HepG2 (cell line): ENCODE measurements around the gene ZFP1. TPM values are rescaled to one million over a fixed set of nuclear protein-coding genes. Genes with fewer than 3 reads are reported as not detected.

Experiments used
- ESRRA ChIP-seq: sonication (generic); formaldehyde crosslinking; IDR thresholded peaks from 2 replicates; pipeline ENCODE4 v1.5.1; 2020; ENCODE audit warnings: mild to moderate bottlenecking, low read depth, missing genetic modification reagents
- KMT2A ChIP-seq: sonication (generic); formaldehyde crosslinking; IDR thresholded peaks from 2 replicates; pipeline ENCODE4 v1.4.0; 2020; ENCODE audit warnings: missing genetic modification reagents
- NFKBIZ ChIP-seq: IDR thresholded peaks from 2 replicates; pipeline ENCODE4 v1.6.1; 2018; ENCODE audit warnings: missing genetic modification reagents, missing compliant biosample characterization
- NR2F2 ChIP-seq: IDR thresholded peaks from 2 replicates; pipeline ENCODE4 v1.6.1; 2012; ENCODE audit warnings: low read depth, inconsistent platforms, borderline replicate concordance
- POLR2A ChIP-seq, 2 experiments: IDR thresholded peaks; 2 replicates each; pipeline ENCODE4 v1.6.1; 2011; ENCODE audit warnings: low read depth in 2 of 2, low read length in 2 of 2, mild to moderate bottlenecking in 1 of 2, moderate library complexity in 1 of 2; ENCODE audit not compliant: insufficient read depth in 1 of 2
- U2AF1 ChIP-seq: fragments of 200-400 bp; formaldehyde crosslinking; optimal IDR thresholded peaks from 2 replicates; pipeline ENCODE3; 2017; ENCODE audit warnings: mild to moderate bottlenecking, low read depth, low read length
- ZNF564 ChIP-seq: sonication (generic); formaldehyde crosslinking; IDR thresholded peaks from 2 replicates; pipeline ENCODE4 v1.8.1; 2023; ENCODE audit warnings: mild to moderate bottlenecking, missing genetic modification reagents
- ZNF569 ChIP-seq: sonication (generic); formaldehyde crosslinking; IDR thresholded peaks from 2 replicates; pipeline ENCODE4 v1.5.0; 2020; ENCODE audit warnings: mild to moderate bottlenecking, missing genetic modification reagents, moderate library complexity, borderline replicate concordance
- ZNF570 ChIP-seq: sonication (generic); formaldehyde crosslinking; IDR thresholded peaks from 2 replicates; pipeline ENCODE4 v1.4.0; 2020; ENCODE audit warnings: mild to moderate bottlenecking, missing genetic modification reagents, borderline replicate concordance
- ZNF720 ChIP-seq: sonication (generic); formaldehyde crosslinking; IDR thresholded peaks from 2 replicates; pipeline ENCODE4 v1.4.0; 2020; ENCODE audit warnings: missing genetic modification reagents
- ZSCAN29 ChIP-seq: sonication (generic); formaldehyde crosslinking; conservative IDR thresholded peaks from 2 replicates; pipeline ENCODE4 v1.4.0; 2020; ENCODE audit warnings: mild to moderate bottlenecking, missing genetic modification reagents
- polyA plus RNA-seq, 8 experiments: library from polyadenylated mRNA; depleted of rRNA in 3 of 8; stranded (reverse) in 7 of 8; unstranded in 1 of 8; fragments of >200 nt; fragmentation: Illumina TruSeq in 4 of 8; extraction: Trizol in 4 of 8; gene quantifications; 2 replicates each; pipeline versions ENCODE4 v1.2.1 to v1.2.3, GENCODE V29; 2011 to 2016; ENCODE audit warnings: low read depth in 4 of 8, missing spikeins in 1 of 8, mixed read lengths in 1 of 8; ENCODE audit not compliant: insufficient read depth in 1 of 8
- total RNA-seq, 5 experiments: library from RNA; depleted of rRNA; stranded (reverse); fragments of >200 nt; fragmentation: Illumina TruSeq; extraction: Trizol; gene quantifications; 2 replicates each; pipeline ENCODE4 v1.2.3, GENCODE V29; 2016; ENCODE audit warnings: low read depth in 1 of 5
- TF ChIP-seq, protein P1 (sequence below): sonication (generic); formaldehyde crosslinking; IDR thresholded peaks from 2 replicates; pipeline ENCODE4 v1.5.1; 2020; ENCODE audit warnings: mild to moderate bottlenecking, missing genetic modification reagents, borderline replicate concordance
- TF ChIP-seq, protein P2 (sequence below): sonication (generic); formaldehyde crosslinking; IDR thresholded peaks from 2 replicates; pipeline ENCODE4 v1.4.0; 2020; ENCODE audit warnings: missing genetic modification reagents
- TF ChIP-seq, protein P3 (sequence below): sonication (generic); formaldehyde crosslinking; IDR thresholded peaks from 2 replicates; pipeline ENCODE4 v1.5.1; 2020; ENCODE audit warnings: missing genetic modification reagents, mild to moderate bottlenecking, borderline replicate concordance
- TF ChIP-seq, protein P4 (sequence below): sonication (generic); formaldehyde crosslinking; conservative IDR thresholded peaks from 2 replicates; pipeline ENCODE4 v1.5.0; 2020; ENCODE audit warnings: missing genetic modification reagents
- TF ChIP-seq, protein P5 (sequence below): sonication (generic); formaldehyde crosslinking; IDR thresholded peaks from 2 replicates; pipeline ENCODE4 v1.4.0; 2020; ENCODE audit warnings: mild to moderate bottlenecking, missing genetic modification reagents
- TF ChIP-seq, protein P6 (sequence below): sonication (generic); formaldehyde crosslinking; IDR thresholded peaks from 2 replicates; pipeline ENCODE4 v1.4.0; 2020; ENCODE audit warnings: missing genetic modification reagents, borderline replicate concordance

ZFP1 gene
- total and polyA plus RNA-seq, 2 of the 13 experiments (the other 11 are each of a cell fraction or from before 2014, with no cell fraction given): 8.3 to 14.0 TPM

DNA sequence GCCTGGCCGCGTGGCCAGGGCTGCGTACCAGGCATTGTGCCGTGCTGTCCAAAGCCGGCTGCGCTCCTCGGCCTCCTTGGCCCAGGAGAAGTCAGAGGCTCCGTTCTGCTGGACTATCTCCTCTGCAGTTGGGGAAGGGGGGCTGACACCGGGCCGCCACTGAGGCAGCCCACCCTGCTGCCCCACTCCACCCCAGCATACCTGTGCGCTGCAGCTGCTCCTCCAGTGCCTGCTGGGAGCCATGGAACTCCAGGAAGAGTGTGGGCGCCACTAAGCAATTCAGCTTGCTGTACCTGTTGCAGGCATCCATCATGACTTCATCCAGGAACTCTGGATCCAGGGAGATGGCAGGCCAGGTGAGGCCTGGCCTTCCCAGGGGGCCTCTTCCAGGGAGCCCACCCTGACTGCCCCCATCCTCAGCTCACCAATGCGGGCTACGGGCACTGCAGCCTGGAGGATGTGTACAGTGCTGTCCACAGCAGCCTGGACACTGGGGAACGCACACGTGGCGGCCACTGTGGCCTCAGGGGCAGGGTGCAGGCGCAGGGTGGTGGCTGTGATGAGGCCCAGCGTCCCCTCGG, 34.7 kb upstream of the ZFP1 start (continued):
- TF ChIP-seq, protein P1, sequence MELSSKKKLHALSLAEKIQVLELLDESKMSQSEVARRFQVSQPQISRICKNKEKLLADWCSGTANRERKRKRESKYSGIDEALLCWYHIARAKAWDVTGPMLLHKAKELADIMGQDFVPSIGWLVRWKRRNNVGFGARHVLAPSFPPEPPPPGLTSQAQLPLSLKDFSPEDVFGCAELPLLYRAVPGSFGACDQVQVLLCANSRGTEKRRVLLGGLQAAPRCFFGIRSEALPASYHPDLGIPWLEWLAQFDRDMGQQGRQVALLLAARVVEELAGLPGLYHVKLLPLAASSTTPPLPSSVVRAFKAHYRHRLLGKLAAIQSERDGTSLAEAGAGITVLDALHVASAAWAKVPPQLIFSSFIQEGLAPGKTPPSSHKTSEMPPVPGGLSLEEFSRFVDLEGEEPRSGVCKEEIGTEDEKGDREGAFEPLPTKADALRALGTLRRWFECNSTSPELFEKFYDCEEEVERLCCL (CRISPR knock-in tag): no peak
- TF ChIP-seq ZNF569: no peak
- no peak for TF ChIP-seq ESRRA (CRISPR knock-in tag)
- no peak for TF ChIP-seq U2AF1
- TF ChIP-seq NR2F2: no peak
- TF ChIP-seq, protein P2, sequence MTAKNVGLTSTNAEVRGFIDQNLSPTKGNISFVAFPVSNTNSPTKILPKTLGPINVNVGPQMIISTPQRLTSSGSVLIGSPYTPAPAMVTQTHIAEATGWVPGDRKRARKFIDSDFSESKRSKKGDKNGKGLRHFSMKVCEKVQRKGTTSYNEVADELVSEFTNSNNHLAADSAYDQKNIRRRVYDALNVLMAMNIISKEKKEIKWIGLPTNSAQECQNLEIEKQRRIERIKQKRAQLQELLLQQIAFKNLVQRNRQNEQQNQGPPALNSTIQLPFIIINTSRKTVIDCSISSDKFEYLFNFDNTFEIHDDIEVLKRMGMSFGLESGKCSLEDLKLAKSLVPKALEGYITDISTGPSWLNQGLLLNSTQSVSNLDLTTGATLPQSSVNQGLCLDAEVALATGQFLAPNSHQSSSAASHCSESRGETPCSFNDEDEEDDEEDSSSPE: no peak
- no peak for TF ChIP-seq ZNF564 (CRISPR knock-in tag)
- TF ChIP-seq, protein P3, sequence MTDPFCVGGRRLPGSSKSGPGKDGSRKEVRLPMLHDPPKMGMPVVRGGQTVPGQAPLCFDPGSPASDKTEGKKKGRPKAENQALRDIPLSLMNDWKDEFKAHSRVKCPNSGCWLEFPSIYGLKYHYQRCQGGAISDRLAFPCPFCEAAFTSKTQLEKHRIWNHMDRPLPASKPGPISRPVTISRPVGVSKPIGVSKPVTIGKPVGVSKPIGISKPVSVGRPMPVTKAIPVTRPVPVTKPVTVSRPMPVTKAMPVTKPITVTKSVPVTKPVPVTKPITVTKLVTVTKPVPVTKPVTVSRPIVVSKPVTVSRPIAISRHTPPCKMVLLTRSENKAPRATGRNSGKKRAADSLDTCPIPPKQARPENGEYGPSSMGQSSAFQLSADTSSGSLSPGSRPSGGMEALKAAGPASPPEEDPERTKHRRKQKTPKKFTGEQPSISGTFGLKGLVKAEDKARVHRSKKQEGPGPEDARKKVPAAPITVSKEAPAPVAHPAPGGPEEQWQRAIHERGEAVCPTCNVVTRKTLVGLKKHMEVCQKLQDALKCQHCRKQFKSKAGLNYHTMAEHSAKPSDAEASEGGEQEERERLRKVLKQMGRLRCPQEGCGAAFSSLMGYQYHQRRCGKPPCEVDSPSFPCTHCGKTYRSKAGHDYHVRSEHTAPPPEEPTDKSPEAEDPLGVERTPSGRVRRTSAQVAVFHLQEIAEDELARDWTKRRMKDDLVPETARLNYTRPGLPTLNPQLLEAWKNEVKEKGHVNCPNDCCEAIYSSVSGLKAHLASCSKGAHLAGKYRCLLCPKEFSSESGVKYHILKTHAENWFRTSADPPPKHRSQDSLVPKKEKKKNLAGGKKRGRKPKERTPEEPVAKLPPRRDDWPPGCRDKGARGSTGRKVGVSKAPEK (CRISPR knock-in tag): no peak
- no peak for TF ChIP-seq KMT2A
- TF ChIP-seq, protein P4, sequence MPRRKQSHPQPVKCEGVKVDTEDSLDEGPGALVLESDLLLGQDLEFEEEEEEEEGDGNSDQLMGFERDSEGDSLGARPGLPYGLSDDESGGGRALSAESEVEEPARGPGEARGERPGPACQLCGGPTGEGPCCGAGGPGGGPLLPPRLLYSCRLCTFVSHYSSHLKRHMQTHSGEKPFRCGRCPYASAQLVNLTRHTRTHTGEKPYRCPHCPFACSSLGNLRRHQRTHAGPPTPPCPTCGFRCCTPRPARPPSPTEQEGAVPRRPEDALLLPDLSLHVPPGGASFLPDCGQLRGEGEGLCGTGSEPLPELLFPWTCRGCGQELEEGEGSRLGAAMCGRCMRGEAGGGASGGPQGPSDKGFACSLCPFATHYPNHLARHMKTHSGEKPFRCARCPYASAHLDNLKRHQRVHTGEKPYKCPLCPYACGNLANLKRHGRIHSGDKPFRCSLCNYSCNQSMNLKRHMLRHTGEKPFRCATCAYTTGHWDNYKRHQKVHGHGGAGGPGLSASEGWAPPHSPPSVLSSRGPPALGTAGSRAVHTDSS: no peak
- TF ChIP-seq, protein P5, sequence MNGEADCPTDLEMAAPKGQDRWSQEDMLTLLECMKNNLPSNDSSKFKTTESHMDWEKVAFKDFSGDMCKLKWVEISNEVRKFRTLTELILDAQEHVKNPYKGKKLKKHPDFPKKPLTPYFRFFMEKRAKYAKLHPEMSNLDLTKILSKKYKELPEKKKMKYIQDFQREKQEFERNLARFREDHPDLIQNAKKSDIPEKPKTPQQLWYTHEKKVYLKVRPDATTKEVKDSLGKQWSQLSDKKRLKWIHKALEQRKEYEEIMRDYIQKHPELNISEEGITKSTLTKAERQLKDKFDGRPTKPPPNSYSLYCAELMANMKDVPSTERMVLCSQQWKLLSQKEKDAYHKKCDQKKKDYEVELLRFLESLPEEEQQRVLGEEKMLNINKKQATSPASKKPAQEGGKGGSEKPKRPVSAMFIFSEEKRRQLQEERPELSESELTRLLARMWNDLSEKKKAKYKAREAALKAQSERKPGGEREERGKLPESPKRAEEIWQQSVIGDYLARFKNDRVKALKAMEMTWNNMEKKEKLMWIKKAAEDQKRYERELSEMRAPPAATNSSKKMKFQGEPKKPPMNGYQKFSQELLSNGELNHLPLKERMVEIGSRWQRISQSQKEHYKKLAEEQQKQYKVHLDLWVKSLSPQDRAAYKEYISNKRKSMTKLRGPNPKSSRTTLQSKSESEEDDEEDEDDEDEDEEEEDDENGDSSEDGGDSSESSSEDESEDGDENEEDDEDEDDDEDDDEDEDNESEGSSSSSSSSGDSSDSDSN (CRISPR knock-in tag): 0 out of 2 replicates have a peak, but pooled peaks have one; percentile 29
- no peak for TF ChIP-seq ZSCAN29
- TF ChIP-seq POLR2A (IDR thresholded peaks at IDR 0.05; ENCODE audit: insufficient read depth in 1 of 2, low read depth in 2 of 2, low read length in 2 of 2): 0 out of 4 replicates have a peak, but pooled peaks of 1 of the 2 experiments have one; percentile 20
- TF ChIP-seq NFKBIZ: no peak
- no peak for TF ChIP-seq ZNF720 (CRISPR knock-in tag)
- TF ChIP-seq, protein P6, sequence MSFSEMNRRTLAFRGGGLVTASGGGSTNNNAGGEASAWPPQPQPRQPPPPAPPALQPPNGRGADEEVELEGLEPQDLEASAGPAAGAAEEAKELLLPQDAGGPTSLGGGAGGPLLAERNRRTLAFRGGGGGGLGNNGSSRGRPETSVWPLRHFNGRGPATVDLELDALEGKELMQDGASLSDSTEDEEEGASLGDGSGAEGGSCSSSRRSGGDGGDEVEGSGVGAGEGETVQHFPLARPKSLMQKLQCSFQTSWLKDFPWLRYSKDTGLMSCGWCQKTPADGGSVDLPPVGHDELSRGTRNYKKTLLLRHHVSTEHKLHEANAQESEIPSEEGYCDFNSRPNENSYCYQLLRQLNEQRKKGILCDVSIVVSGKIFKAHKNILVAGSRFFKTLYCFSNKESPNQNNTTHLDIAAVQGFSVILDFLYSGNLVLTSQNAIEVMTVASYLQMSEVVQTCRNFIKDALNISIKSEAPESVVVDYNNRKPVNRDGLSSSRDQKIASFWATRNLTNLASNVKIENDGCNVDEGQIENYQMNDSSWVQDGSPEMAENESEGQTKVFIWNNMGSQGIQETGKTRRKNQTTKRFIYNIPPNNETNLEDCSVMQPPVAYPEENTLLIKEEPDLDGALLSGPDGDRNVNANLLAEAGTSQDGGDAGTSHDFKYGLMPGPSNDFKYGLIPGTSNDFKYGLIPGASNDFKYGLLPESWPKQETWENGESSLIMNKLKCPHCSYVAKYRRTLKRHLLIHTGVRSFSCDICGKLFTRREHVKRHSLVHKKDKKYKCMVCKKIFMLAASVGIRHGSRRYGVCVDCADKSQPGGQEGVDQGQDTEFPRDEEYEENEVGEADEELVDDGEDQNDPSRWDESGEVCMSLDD (CRISPR knock-in tag): no peak
- no peak for TF ChIP-seq ZNF570 (CRISPR knock-in tag)
